A673 (cell line): ENCODE data around the gene GLUL. TPM values are rescaled to one million over a fixed set of nuclear protein-coding genes. Genes with fewer than 3 reads are reported as not detected.

Experiments
- BruUV-seq: library from RNA; stranded (reverse); fragments of 400-500 nt; replicated peaks from 2 replicates; lab custom pipeline; 2021; lab: Mats Ljungman, UMichigan
- CTCF ChIA-PET: fragments of 300-600 bp; sonication (Branson Sonifier 250); formaldehyde crosslinking; loops from one replicate; lab custom pipeline; 2022; ENCODE audit warnings: antibody characterized with exemption; lab: Charles Lee
- POLR2A ChIA-PET: fragments of 300-600 bp; sonication (Branson Sonifier 250); formaldehyde crosslinking; loops from one replicate; lab custom pipeline; 2022; ENCODE audit warnings: antibody characterized with exemption; ENCODE audit not compliant: low non-redundant PET; lab: Charles Lee
- DNase-seq: peaks from one replicate; pipeline ENCODE4 v3.0.0-alpha.2; 2015; ENCODE audit warnings: low spot score
- H3K27ac ChIP-seq: fragments of 200-600 bp; sonication (generic); 2 replicates; pipeline ENCODE4 v1.5.1; 2016; ENCODE audit warnings: mixed run types, low read depth, mild to moderate bottlenecking, mixed read lengths, antibody characterized with exemption, low read length; ENCODE audit not compliant: poor library complexity, severe bottlenecking
- H3K27me3 ChIP-seq: fragments of 200-600 bp; sonication (generic); replicated peaks from 2 replicates; pipeline ENCODE4 v1.6.1; 2017; ENCODE audit warnings: mixed run types, low read depth, mild to moderate bottlenecking, mixed read lengths, antibody characterized with exemption, low read length; ENCODE audit not compliant: insufficient read depth, poor library complexity
- H3K36me3 ChIP-seq: fragments of 200-600 bp; sonication (generic); 2 replicates; pipeline ENCODE4 v1.6.1; 2016; ENCODE audit warnings: mixed run types, mild to moderate bottlenecking, mixed read lengths, antibody characterized with exemption, low read length; ENCODE audit not compliant: insufficient read depth, poor library complexity, severe bottlenecking
- H3K4me1 ChIP-seq: fragments of 200-600 bp; sonication (generic); 2 replicates; pipeline ENCODE4 v1.6.1; 2017; ENCODE audit warnings: mixed run types, mild to moderate bottlenecking, mixed read lengths, antibody characterized with exemption, low read length; ENCODE audit not compliant: insufficient read depth, poor library complexity, severe bottlenecking
- H3K4me3 ChIP-seq: fragments of 200-600 bp; sonication (generic); 2 replicates; pipeline ENCODE4 v1.5.1; 2016; ENCODE audit warnings: low read depth, mixed run types, mild to moderate bottlenecking, mixed read lengths, low read length; ENCODE audit not compliant: poor library complexity, severe bottlenecking
- H3K9me3 ChIP-seq: fragments of 200-600 bp; sonication (generic); 2 replicates; pipeline ENCODE4 v1.6.1; 2016; ENCODE audit warnings: mixed run types, low read depth, mild to moderate bottlenecking, mixed read lengths, antibody characterized with exemption, low read length; ENCODE audit not compliant: poor library complexity, severe bottlenecking
- EZH2 ChIP-seq: fragments of 200-600 bp; sonication (generic); IDR thresholded peaks from 2 replicates; pipeline ENCODE4 v1.6.1; 2017; ENCODE audit warnings: borderline replicate concordance, low read depth, mild to moderate bottlenecking, mixed read lengths, antibody characterized with exemption, low read length; ENCODE audit not compliant: poor library complexity, severe bottlenecking
- intact Hi-C: fragments of 100-400 bp; cut with micrococcal nuclease; formaldehyde crosslinking; loops from one replicate; pipeline ENCODE4 v1.10.0; 2022; ENCODE audit not compliant: unreplicated experiment
- total RNA-seq: library from RNA; stranded (reverse); gene quantifications from 2 replicates; pipeline ENCODE4 v1.2.3, GENCODE V29; 2021
- TF ChIP-seq, protein P1 (sequence below): fragments of 300-800, 200-600 bp; sonication (generic); conservative IDR thresholded peaks from 2 replicates; pipeline ENCODE4 v1.5.1; 2017; ENCODE audit warnings: low read depth, mild to moderate bottlenecking, antibody characterized with exemption, low read length, moderate library complexity, mixed read lengths

The GLUL gene
- total RNA-seq, 1 experiment from 2014 or later: 260 TPM

DNA sequence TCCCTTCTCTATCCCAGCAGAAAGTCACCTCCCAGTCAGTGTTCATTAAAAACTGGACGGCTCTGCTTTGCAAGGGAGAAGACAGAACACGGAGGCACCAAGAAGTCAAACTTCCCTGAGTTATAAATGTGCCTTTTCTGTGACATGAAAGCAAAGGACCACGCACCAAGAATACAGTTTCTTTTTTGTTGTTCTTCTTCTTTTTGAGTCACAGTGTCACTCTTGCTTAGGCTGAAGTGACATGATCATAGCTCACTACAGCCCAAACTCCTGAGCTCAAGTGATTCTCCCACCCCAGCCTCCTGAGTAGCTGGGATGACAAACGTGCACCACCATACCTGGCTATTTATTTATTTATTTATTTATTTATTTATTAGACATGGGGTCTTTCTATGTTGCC is 22.7 kb downstream of the GLUL start:
- H3K9me3 ChIP-seq: no peaks in the 10 kb centered on the region
- ChIA-PET CTCF (no interaction called here), POLR2A (no interaction called here)
- H3K36me3 ChIP-seq: no peaks in the 10 kb centered on the region
- no peaks in the 10 kb centered on the region for H3K4me1 ChIP-seq
- intact Hi-C loops: no loop called here
- BruUV-seq: no TSS peak
- H3K27ac ChIP-seq: no peak overlapping the region
- H3K27me3 ChIP-seq: peaks cover 25% of the 10 kb centered on the region
- DNase-seq: no peak
- H3K4me3 ChIP-seq: no peak overlapping the region
- TF ChIP-seq, protein P1, sequence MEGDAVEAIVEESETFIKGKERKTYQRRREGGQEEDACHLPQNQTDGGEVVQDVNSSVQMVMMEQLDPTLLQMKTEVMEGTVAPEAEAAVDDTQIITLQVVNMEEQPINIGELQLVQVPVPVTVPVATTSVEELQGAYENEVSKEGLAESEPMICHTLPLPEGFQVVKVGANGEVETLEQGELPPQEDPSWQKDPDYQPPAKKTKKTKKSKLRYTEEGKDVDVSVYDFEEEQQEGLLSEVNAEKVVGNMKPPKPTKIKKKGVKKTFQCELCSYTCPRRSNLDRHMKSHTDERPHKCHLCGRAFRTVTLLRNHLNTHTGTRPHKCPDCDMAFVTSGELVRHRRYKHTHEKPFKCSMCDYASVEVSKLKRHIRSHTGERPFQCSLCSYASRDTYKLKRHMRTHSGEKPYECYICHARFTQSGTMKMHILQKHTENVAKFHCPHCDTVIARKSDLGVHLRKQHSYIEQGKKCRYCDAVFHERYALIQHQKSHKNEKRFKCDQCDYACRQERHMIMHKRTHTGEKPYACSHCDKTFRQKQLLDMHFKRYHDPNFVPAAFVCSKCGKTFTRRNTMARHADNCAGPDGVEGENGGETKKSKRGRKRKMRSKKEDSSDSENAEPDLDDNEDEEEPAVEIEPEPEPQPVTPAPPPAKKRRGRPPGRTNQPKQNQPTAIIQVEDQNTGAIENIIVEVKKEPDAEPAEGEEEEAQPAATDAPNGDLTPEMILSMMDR: no peak
- TF ChIP-seq EZH2: no peak

DNA sequence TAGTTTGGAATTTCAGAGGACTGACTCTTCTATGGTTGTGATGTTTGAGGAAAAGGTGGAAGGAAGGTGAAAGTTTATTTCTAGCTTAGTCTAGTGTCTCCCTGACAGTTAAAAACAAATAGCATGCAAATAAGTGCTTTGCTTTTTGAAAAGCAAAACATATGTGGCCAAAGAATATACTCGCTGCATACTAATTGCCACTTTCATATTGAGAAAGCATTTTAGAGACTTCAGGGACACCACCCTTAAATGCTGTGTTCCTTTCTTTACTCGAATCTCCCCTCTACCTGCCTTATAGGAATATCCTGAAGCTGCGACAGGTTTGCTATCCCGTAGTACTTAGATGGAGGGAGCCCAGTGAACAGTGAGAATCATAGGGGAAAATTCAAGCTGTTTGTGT is 23.2 kb downstream of the GLUL start:
- Histone ChIP-seq H3K27me3 (peaks cover 26% of the 10 kb centered on the region), H3K9me3 (no peaks in the 10 kb centered on the region), H3K4me1 (no peaks in the 10 kb centered on the region), H3K4me3 (no peak overlapping the region), H3K36me3 (no peaks in the 10 kb centered on the region), H3K27ac (no peak overlapping the region)
- TF ChIP-seq EZH2: no peak
- TF ChIP-seq, protein P1: no peak
- no peak for DNase-seq
- ChIA-PET POLR2A (no interaction called here), CTCF (no interaction called here)
- BruUV-seq: no TSS peak
- intact Hi-C loops: no loop called here

DNA sequence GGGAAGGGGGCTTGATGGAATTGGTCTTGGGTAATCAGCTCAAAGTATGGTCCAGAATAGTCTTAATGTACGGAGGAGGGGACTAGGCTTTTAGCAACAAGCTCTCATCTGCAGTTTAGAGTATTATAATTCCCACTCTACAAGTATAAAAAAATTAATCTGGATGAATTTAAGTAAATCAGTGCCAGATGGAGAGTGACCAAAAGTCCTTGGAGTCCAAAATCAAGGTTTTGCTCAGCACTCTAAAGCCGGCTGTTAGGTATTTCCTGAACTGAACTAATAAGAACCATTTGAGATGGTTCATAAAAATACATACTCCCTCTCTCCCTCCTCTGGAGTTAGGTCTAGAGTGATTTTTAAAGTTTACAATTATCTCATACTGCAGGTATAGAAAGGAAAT is 23.7 kb downstream of the GLUL start:
- BruUV-seq: no TSS peak
- TF ChIP-seq, protein P1: no peak
- no peak for TF ChIP-seq EZH2

More for the DNA sequence above, 23.7 kb downstream of the GLUL start:
- Histone ChIP-seq H3K27ac (no peak overlapping the region), H3K4me1 (no peaks in the 10 kb centered on the region), H3K4me3 (no peak overlapping the region), H3K27me3 (peaks cover 30% of the 10 kb centered on the region), H3K36me3 (no peaks in the 10 kb centered on the region), H3K9me3 (no peaks in the 10 kb centered on the region)
- intact Hi-C loops: no loop called here
- ChIA-PET POLR2A (interaction anchor here (0.6 kb wide), 1 partner anchor 13 kb away, joined by 3 read pairs; no protein-coding TSS in a partner anchor), CTCF (no interaction called here)
- DNase-seq: no peak
